ENCODE results near the gene IGFL2.

DNA sequence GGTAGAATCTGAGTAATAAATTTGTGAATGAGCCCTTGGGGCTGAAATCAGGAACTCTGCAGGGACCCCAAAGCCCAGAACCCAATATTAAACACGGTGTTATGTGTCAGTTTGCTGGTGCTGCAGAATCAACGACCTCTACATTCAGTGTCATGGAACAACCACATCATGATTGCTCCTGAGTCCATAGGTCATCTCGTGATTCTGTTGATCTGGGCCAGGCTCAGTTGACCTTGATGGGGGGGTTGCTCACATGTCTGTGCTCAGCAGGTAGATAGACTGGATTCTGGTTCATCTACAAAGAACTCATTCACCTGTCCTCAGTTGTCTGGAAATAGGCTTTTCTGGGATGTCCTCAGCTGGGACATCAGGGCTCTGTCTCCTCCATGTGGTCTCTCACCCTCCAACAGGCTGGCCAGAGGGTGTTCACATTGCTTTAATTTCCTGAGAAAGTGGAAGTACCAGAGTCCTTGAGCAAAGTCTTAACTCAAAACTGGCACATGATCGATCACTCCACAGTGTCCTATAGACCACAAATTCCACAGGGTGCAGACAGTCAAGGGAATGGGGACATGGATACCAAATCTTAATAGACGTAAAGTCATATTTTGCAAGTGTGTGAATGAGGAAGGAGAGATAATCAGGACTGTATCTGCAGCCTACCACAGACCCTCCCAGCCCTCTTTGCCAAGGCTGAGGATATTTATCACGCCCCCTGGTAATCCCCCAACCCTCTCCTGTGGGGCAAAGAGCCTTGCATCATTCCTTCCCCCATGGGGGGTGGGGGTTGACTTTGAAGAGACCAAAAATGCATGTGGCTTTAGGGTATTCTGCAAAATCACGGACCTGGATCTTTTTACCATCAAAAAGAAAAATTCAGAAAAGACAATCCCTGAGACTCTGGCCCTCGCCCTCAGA lies 42.2 kb downstream of the IGFL2 start:
- TF ChIP-seq, protein P1, sequence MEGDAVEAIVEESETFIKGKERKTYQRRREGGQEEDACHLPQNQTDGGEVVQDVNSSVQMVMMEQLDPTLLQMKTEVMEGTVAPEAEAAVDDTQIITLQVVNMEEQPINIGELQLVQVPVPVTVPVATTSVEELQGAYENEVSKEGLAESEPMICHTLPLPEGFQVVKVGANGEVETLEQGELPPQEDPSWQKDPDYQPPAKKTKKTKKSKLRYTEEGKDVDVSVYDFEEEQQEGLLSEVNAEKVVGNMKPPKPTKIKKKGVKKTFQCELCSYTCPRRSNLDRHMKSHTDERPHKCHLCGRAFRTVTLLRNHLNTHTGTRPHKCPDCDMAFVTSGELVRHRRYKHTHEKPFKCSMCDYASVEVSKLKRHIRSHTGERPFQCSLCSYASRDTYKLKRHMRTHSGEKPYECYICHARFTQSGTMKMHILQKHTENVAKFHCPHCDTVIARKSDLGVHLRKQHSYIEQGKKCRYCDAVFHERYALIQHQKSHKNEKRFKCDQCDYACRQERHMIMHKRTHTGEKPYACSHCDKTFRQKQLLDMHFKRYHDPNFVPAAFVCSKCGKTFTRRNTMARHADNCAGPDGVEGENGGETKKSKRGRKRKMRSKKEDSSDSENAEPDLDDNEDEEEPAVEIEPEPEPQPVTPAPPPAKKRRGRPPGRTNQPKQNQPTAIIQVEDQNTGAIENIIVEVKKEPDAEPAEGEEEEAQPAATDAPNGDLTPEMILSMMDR (IDR thresholded peaks at IDR 0.05) = no peak
- no peak for TF ChIP-seq POLR2A (IDR thresholded peaks at IDR 0.05)
